ENCODE data around the gene AHRR. TPM values are rescaled to one million over a fixed set of nuclear protein-coding genes. Genes with fewer than 3 reads are reported as not detected.

Gene AHRR
- polyA plus RNA-seq, 3 donors, result 0.15 TPM; not detected in 1

- no peaks in the 10 kb centered on the region for H4K20me1 ChIP-seq (ENCODE audit: insufficient read depth, low read length)
- H3K4me3 Mint-ChIP-seq, result no peak overlapping the region
- no peak for DNase-seq
- TF ChIP-seq, protein P1, sequence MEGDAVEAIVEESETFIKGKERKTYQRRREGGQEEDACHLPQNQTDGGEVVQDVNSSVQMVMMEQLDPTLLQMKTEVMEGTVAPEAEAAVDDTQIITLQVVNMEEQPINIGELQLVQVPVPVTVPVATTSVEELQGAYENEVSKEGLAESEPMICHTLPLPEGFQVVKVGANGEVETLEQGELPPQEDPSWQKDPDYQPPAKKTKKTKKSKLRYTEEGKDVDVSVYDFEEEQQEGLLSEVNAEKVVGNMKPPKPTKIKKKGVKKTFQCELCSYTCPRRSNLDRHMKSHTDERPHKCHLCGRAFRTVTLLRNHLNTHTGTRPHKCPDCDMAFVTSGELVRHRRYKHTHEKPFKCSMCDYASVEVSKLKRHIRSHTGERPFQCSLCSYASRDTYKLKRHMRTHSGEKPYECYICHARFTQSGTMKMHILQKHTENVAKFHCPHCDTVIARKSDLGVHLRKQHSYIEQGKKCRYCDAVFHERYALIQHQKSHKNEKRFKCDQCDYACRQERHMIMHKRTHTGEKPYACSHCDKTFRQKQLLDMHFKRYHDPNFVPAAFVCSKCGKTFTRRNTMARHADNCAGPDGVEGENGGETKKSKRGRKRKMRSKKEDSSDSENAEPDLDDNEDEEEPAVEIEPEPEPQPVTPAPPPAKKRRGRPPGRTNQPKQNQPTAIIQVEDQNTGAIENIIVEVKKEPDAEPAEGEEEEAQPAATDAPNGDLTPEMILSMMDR (IDR thresholded peaks at IDR 0.05), result no peak
- peaks cover 0 to 3% of the 10 kb centered on the region in 2 donors for H3K27me3 ChIP-seq (ENCODE audit: control insufficient read depth in 2 of 2, insufficient read depth in 2 of 2, low read length in 2 of 2)
- H3K27me3 Mint-ChIP-seq (ENCODE audit: low read depth in 3 of 3), result peaks cover 17 to 22% (median 19%) of the 10 kb centered on the region in 3 donors
- intact Hi-C loops (cut with micrococcal nuclease), result no loop called here
- H3K9me3 ChIP-seq (replicated peaks in 1 of 2; ENCODE audit: control insufficient read depth in 1 of 2, insufficient read depth in 1 of 2, low read length in 2 of 2), result no peaks in the 10 kb centered on the region
- H3K27ac ChIP-seq (ENCODE audit: low read depth in 1 of 2, low read length in 2 of 2), result no peak overlapping the region
- H3K4me3 ChIP-seq (replicated peaks in 1 of 3; ENCODE audit: low read depth in 2 of 3, low read length in 3 of 3), result no peak overlapping the region
- no peak overlapping the region for H3K27ac Mint-ChIP-seq
- no peaks in the 10 kb centered on the region for H3K4me1 Mint-ChIP-seq
- H3K9ac ChIP-seq (ENCODE audit: insufficient read depth, low read length, poor library complexity, severe bottlenecking), result no peak overlapping the region
- H3K36me3 Mint-ChIP-seq, result no peaks in the 10 kb centered on the region
- H3K4me1 ChIP-seq (ENCODE audit: control insufficient read depth in 1 of 2, insufficient read depth in 2 of 2, low read length in 2 of 2), result no peaks in the 10 kb centered on the region
- no peaks in the 10 kb centered on the region for H3K79me2 ChIP-seq (ENCODE audit: insufficient read depth, low read length)
- H2AFZ ChIP-seq (ENCODE audit: insufficient read depth, low read depth, low read length, poor library complexity, severe bottlenecking), result no peak overlapping the region
- no peaks in the 10 kb centered on the region for H3K36me3 ChIP-seq (replicated peaks in 1 of 2; ENCODE audit: control insufficient read depth in 1 of 2, insufficient read depth in 2 of 2, low read length in 2 of 2)
- WGBS (ENCODE audit: insufficient coverage), result no CpG with 5 or more reads among the region's 5 CpGs
- H3K4me2 ChIP-seq (replicated peaks; ENCODE audit: extremely low read depth, low read length, poor library complexity, severe bottlenecking), result no peak overlapping the region
- peaks cover 0 to 3% (median 0%) of the 10 kb centered on the region in 7 donors for H3K9me3 Mint-ChIP-seq
Observed at GRCh38 chr5:332843-333242, 11.3 kb downstream of the AHRR start.

GRCh38 chr5:333945-334344 is 12.4 kb downstream of the AHRR start:
- Mint-ChIP-seq H3K4me3 (no peak overlapping the region), H3K4me1 (no peaks in the 10 kb centered on the region), H3K27me3 (ENCODE audit: low read depth in 3 of 3) (peaks cover 18 to 20% (median 18%) of the 10 kb centered on the region in 3 donors), H3K36me3 (no peaks in the 10 kb centered on the region), H3K27ac (no peak overlapping the region), H3K9me3 (peaks cover 0 to 3% (median 0%) of the 10 kb centered on the region in 7 donors)
- intact Hi-C loops (cut with micrococcal nuclease), result no loop called here
- TF ChIP-seq, protein P1 (IDR thresholded peaks at IDR 0.05), result no peak
- 100% methylated on average over 2 of the region's 2 CpGs for WGBS (ENCODE audit: insufficient coverage)
- no peak overlapping the region for H3K27ac ChIP-seq (ENCODE audit: low read depth in 1 of 2, low read length in 2 of 2)
- peaks cover 0 to 3% of the 10 kb centered on the region in 2 donors for H3K27me3 ChIP-seq (ENCODE audit: control insufficient read depth in 2 of 2, insufficient read depth in 2 of 2, low read length in 2 of 2)
- H3K4me3 ChIP-seq (replicated peaks in 1 of 3; ENCODE audit: low read depth in 2 of 3, low read length in 3 of 3), result no peak overlapping the region
- H3K79me2 ChIP-seq (ENCODE audit: insufficient read depth, low read length), result no peaks in the 10 kb centered on the region
- H2AFZ ChIP-seq (ENCODE audit: insufficient read depth, low read depth, low read length, poor library complexity, severe bottlenecking), result no peak overlapping the region
- DNase-seq, result no peak
- no peaks in the 10 kb centered on the region for H3K36me3 ChIP-seq (replicated peaks in 1 of 2; ENCODE audit: control insufficient read depth in 1 of 2, insufficient read depth in 2 of 2, low read length in 2 of 2)
- H4K20me1 ChIP-seq (ENCODE audit: insufficient read depth, low read length), result no peaks in the 10 kb centered on the region
- no peak overlapping the region for H3K9ac ChIP-seq (ENCODE audit: insufficient read depth, low read length, poor library complexity, severe bottlenecking)
- no peak overlapping the region for H3K4me2 ChIP-seq (replicated peaks; ENCODE audit: extremely low read depth, low read length, poor library complexity, severe bottlenecking)
- H3K4me1 ChIP-seq (ENCODE audit: control insufficient read depth in 1 of 2, insufficient read depth in 2 of 2, low read length in 2 of 2), result no peaks in the 10 kb centered on the region
- H3K9me3 ChIP-seq (replicated peaks in 1 of 2; ENCODE audit: control insufficient read depth in 1 of 2, insufficient read depth in 1 of 2, low read length in 2 of 2), result no peaks in the 10 kb centered on the region
